Stimulated activated CD4-positive, alpha-beta T cell treated with anti-CD3 and anti-CD28 coated beads, Interleukin-4, amount 100 ng/mL, for 48 hours (primary cell): ENCODE measurements around the gene MCL1.

Source experiments
- DNase-seq, 2 donors: peaks; one replicate each; pipeline ENCODE4 v3.0.0-alpha.2; 2020; ENCODE audit warnings: low read depth in 2 of 2

Gene MCL1

GRCh38 chr1:150557065-150557600, 22.3 kb downstream of the MCL1 start:
- DNase-seq: no peak

GRCh38 chr1:150555971-150556865, 23.2 kb downstream of the MCL1 start:
- DNase-seq: no peak

GRCh38 chr1:150555198-150555970, 24.0 kb downstream of the MCL1 start:
- no peak for DNase-seq

- no peak for DNase-seq
These were observed 25.3 kb downstream of the MCL1 start for GRCh38 chr1:150554086-150554452.

- no peak for DNase-seq
These were observed 25.9 kb downstream of the MCL1 start for GRCh38 chr1:150553392-150554085.

- no peak for DNase-seq
These were observed 26.5 kb downstream of the MCL1 start for GRCh38 chr1:150552911-150553289.

GRCh38 chr1:150552128-150552910, 27.1 kb downstream of the MCL1 start:
- DNase-seq: no peak

GRCh38 chr1:150551784-150552127, 27.7 kb downstream of the MCL1 start:
- DNase-seq: no peak

GRCh38 chr1:150551051-150551783, 28.2 kb downstream of the MCL1 start:
- no peak for DNase-seq

GRCh38 chr1:150550222-150551050, 29.0 kb downstream of the MCL1 start:
- DNase-seq: no peak

GRCh38 chr1:150549496-150550221, 29.8 kb downstream of the MCL1 start:
- no peak for DNase-seq

- no peak for DNase-seq
These were observed 30.5 kb downstream of the MCL1 start, which contains the start of gene ADAMTSL4 for GRCh38 chr1:150548632-150549495. ADAMTSL4 (plus strand) TSS chr1:150549408; CDS start chr1:150552289, 2,881 bp downstream.

- no peak for DNase-seq
These were observed 31.1 kb downstream of the MCL1 start for GRCh38 chr1:150548324-150548631.

GRCh38 chr1:150546294-150546937, 33.0 kb downstream of the MCL1 start:
- no peak for DNase-seq

GRCh38 chr1:150545486-150546032, 33.9 kb downstream of the MCL1 start:
- no peak for DNase-seq

- no peak for DNase-seq
These were observed 35.2 kb downstream of the MCL1 start for GRCh38 chr1:150544204-150544603.

- DNase-seq: no peak
These were observed 35.8 kb downstream of the MCL1 start for GRCh38 chr1:150543500-150544143.
